ENCODE data around the gene FLG2.

- TF ChIP-seq CTCF (IDR thresholded peaks at IDR 0.05 in 8 of 11, conservative IDR thresholded peaks at IDR 0.05 in 3 of 11) (no peak), POLR2AphosphoS5 (IDR thresholded peaks at IDR 0.05) (no peak)
Observed at GRCh38 chr1:152380932-152381331, 21.1 kb upstream of the FLG2 start.

All from spleen (tissue), 7 donors.